Naive B cell (primary cell): ENCODE results near the gene RAE1. TPM values are rescaled to one million over a fixed set of nuclear protein-coding genes. Genes with fewer than 3 reads are reported as not detected.

ENCODE experiments used
- ATAC-seq, 2 donors: fragments of 150-1000 bp; cut with Tn5 transposase; 2 replicates each; pipeline ENCODE4 v1.10.0; 2021; ENCODE audit warnings: low read depth in 2 of 2, mild to moderate bottlenecking in 2 of 2, moderate library complexity in 2 of 2
- DNase-seq: peaks from one replicate; pipeline ENCODE4 v3.0.0; 2022
- H3K27ac Mint-ChIP-seq, 6 donors: one replicate each; pipeline ENCODE4 v1.8.0; 2020 to 2022; ENCODE audit warnings: mild to moderate bottlenecking in 6 of 6, mixed read lengths in 6 of 6, moderate library complexity in 5 of 6, inconsistent platforms in 2 of 6
- H3K27me3 Mint-ChIP-seq, 3 donors: one replicate each; pipeline ENCODE4 v1.8.0; 2021 to 2022; ENCODE audit warnings: mixed read lengths in 3 of 3, mild to moderate bottlenecking in 1 of 3
- H3K36me3 Mint-ChIP-seq, 2 donors: one replicate each; pipeline ENCODE4 v1.8.0; 2020 to 2022; ENCODE audit warnings: mixed read lengths in 2 of 2, inconsistent platforms in 1 of 2, mild to moderate bottlenecking in 1 of 2
- H3K4me1 Mint-ChIP-seq, 3 donors: one replicate each; pipeline ENCODE4 v1.8.0; 2020 to 2022; ENCODE audit warnings: mixed read lengths in 3 of 3, inconsistent platforms in 1 of 3, mild to moderate bottlenecking in 1 of 3, moderate library complexity in 1 of 3
- H3K4me3 Mint-ChIP-seq, 8 donors: one replicate each; pipeline ENCODE4 v1.8.0; 2020 to 2022; ENCODE audit warnings: mild to moderate bottlenecking in 8 of 8, mixed read lengths in 8 of 8, moderate library complexity in 8 of 8, inconsistent platforms in 2 of 8
- H3K9me3 Mint-ChIP-seq, 7 donors: one replicate each; pipeline ENCODE4 v1.8.0; 2020 to 2022; ENCODE audit warnings: mixed read lengths in 7 of 7, mild to moderate bottlenecking in 5 of 7, inconsistent platforms in 2 of 7, moderate library complexity in 1 of 7
- polyA plus RNA-seq, 6 donors: library from polyadenylated mRNA; unstranded; fragments of 300-500 nt; fragmentation: Illumina TruSeq; gene quantifications; one replicate each; pipeline ENCODE4 v1.2.3, GENCODE V29; 2021; ENCODE audit warnings: low read depth in 6 of 6

RAE1 gene
- polyA plus RNA-seq, 6 donors from 2014 or later = 31.1 to 55.1 (median 39.8) TPM

GRCh38 chr20:57317316-57317788 is 33.7 kb upstream of the RAE1 start:
- H3K27ac Mint-ChIP-seq = no peak overlapping the region
- no peak overlapping the region for H3K4me3 Mint-ChIP-seq
- peaks cover 26 to 68% (median 52%) of the 10 kb centered on the region in 3 donors for H3K27me3 Mint-ChIP-seq
- DNase-seq (no peak), ATAC-seq (no peak)
- H3K36me3 Mint-ChIP-seq = no peaks in the 10 kb centered on the region
- H3K4me1 Mint-ChIP-seq = no peaks in the 10 kb centered on the region
- peaks cover 0 to 1% (median 0%) of the 10 kb centered on the region in 7 donors for H3K9me3 Mint-ChIP-seq

GRCh38 chr20:57317789-57318371 is 33.2 kb upstream of the RAE1 start:
- Mint-ChIP-seq H3K27ac (no peak overlapping the region), H3K27me3 (peaks cover 31 to 73% (median 58%) of the 10 kb centered on the region in 3 donors), H3K4me3 (no peak overlapping the region), H3K9me3 (peaks cover 0 to 1% (median 0%) of the 10 kb centered on the region in 7 donors), H3K36me3 (no peaks in the 10 kb centered on the region), H3K4me1 (no peaks in the 10 kb centered on the region)
- DNase-seq = no peak
- ATAC-seq = no peak

- no peak for ATAC-seq
- Mint-ChIP-seq H3K27me3 (peaks cover 40 to 72% (median 62%) of the 10 kb centered on the region in 3 donors), H3K36me3 (no peaks in the 10 kb centered on the region), H3K4me1 (no peaks in the 10 kb centered on the region), H3K4me3 (no peak overlapping the region), H3K27ac (no peak overlapping the region), H3K9me3 (peaks cover 0 to 1% (median 0%) of the 10 kb centered on the region in 7 donors)
- DNase-seq = no peak
Observed at GRCh38 chr20:57319584-57319983, 31.5 kb upstream of the RAE1 start.

- Mint-ChIP-seq H3K36me3 (no peaks in the 10 kb centered on the region), H3K27me3 (peaks cover 48 to 74% (median 67%) of the 10 kb centered on the region in 3 donors), H3K4me1 (no peaks in the 10 kb centered on the region), H3K27ac (peak overlapping the region in 1 of 6 donors; percentile 41), H3K4me3 (no peak overlapping the region), H3K9me3 (peaks cover 0 to 1% (median 0%) of the 10 kb centered on the region in 7 donors)
- DNase-seq (no peak), ATAC-seq (no peak)
Observed at GRCh38 chr20:57320358-57320757, 30.7 kb upstream of the RAE1 start.

- Mint-ChIP-seq H3K9me3 (peaks cover 0 to 1% (median 0%) of the 10 kb centered on the region in 7 donors), H3K4me3 (no peak overlapping the region), H3K27me3 (peaks cover 48 to 69% (median 62%) of the 10 kb centered on the region in 3 donors), H3K27ac (no peak overlapping the region), H3K4me1 (no peaks in the 10 kb centered on the region), H3K36me3 (no peaks in the 10 kb centered on the region)
- ATAC-seq = no peak
- no peak for DNase-seq
Observed at GRCh38 chr20:57321142-57321541, 29.9 kb upstream of the RAE1 start.

GRCh38 chr20:57322476-57322875 is 28.6 kb upstream of the RAE1 start:
- no peak overlapping the region for H3K4me3 Mint-ChIP-seq
- H3K36me3 Mint-ChIP-seq = no peaks in the 10 kb centered on the region
- peaks cover 58 to 76% (median 76%) of the 10 kb centered on the region in 3 donors for H3K27me3 Mint-ChIP-seq
- ATAC-seq (no peak), DNase-seq (no peak)
- peaks cover 0 to 1% (median 0%) of the 10 kb centered on the region in 7 donors for H3K9me3 Mint-ChIP-seq
- no peaks in the 10 kb centered on the region for H3K4me1 Mint-ChIP-seq
- H3K27ac Mint-ChIP-seq = no peak overlapping the region

- no peak for ATAC-seq
- no peaks in the 10 kb centered on the region for H3K4me1 Mint-ChIP-seq
- peaks cover 61 to 78% (median 76%) of the 10 kb centered on the region in 3 donors for H3K27me3 Mint-ChIP-seq
Observed at GRCh38 chr20:57323034-57323433, 28.0 kb upstream of the RAE1 start.

GRCh38 chr20:57325632-57326356 is 25.3 kb upstream of the RAE1 start:
- H3K9me3 Mint-ChIP-seq = peaks cover 0 to 1% (median 0%) of the 10 kb centered on the region in 7 donors
- no peaks in the 10 kb centered on the region for H3K4me1 Mint-ChIP-seq
- no peak for DNase-seq
- no peak for ATAC-seq
- H3K27ac Mint-ChIP-seq = no peak overlapping the region
- no peak overlapping the region for H3K4me3 Mint-ChIP-seq
- H3K27me3 Mint-ChIP-seq = peaks cover 50 to 76% (median 57%) of the 10 kb centered on the region in 3 donors
- H3K36me3 Mint-ChIP-seq = no peaks in the 10 kb centered on the region

More at GRCh38 chr20:57323034-57323433, 28.0 kb upstream of the RAE1 start:
- H3K4me3 Mint-ChIP-seq = no peak overlapping the region
- no peaks in the 10 kb centered on the region for H3K36me3 Mint-ChIP-seq
- H3K9me3 Mint-ChIP-seq = peaks cover 0 to 1% (median 0%) of the 10 kb centered on the region in 7 donors
- no peak for DNase-seq
- no peak overlapping the region for H3K27ac Mint-ChIP-seq

- peaks cover 50 to 74% (median 57%) of the 10 kb centered on the region in 3 donors for H3K27me3 Mint-ChIP-seq
- H3K27ac Mint-ChIP-seq = peak overlapping the region in 1 of 6 donors; percentile 7
- DNase-seq = no peak
- ATAC-seq = no peak
- no peaks in the 10 kb centered on the region for H3K36me3 Mint-ChIP-seq
- H3K4me1 Mint-ChIP-seq = no peaks in the 10 kb centered on the region
- H3K9me3 Mint-ChIP-seq = peaks cover 0 to 1% (median 0%) of the 10 kb centered on the region in 7 donors
- no peak overlapping the region for H3K4me3 Mint-ChIP-seq
Observed at GRCh38 chr20:57326667-57327455, 24.2 kb upstream of the RAE1 start.

GRCh38 chr20:57327820-57328219 is 23.2 kb upstream of the RAE1 start:
- Mint-ChIP-seq H3K36me3 (no peaks in the 10 kb centered on the region), H3K27me3 (peaks cover 47 to 65% (median 53%) of the 10 kb centered on the region in 3 donors), H3K9me3 (no peaks in the 10 kb centered on the region), H3K4me1 (no peaks in the 10 kb centered on the region), H3K4me3 (no peak overlapping the region), H3K27ac (no peak overlapping the region)
- ATAC-seq (no peak), DNase-seq (no peak)

- Mint-ChIP-seq H3K36me3 (no peaks in the 10 kb centered on the region), H3K4me1 (no peaks in the 10 kb centered on the region), H3K4me3 (no peak within 1 kb of the TSS), H3K27me3 (peaks cover 39 to 59% (median 45%) of the 10 kb centered on the region in 3 donors), H3K9me3 (no peaks in the 10 kb centered on the region), H3K27ac (no peak within 1 kb of the TSS)
- DNase-seq (no peak), ATAC-seq (no peak)
Observed at GRCh38 chr20:57329608-57330221, 21.3 kb upstream of the RAE1 start, which contains the start of gene SPO11. Gene SPO11 (plus strand): TSS chr20:57329803. CDS start chr20:57329868, 65 bp downstream.

GRCh38 chr20:57330998-57331397 is 20.1 kb upstream of the RAE1 start:
- Mint-ChIP-seq H3K27me3 (peaks cover 33 to 52% (median 38%) of the 10 kb centered on the region in 3 donors), H3K4me1 (no peaks in the 10 kb centered on the region), H3K9me3 (no peaks in the 10 kb centered on the region), H3K4me3 (no peak overlapping the region), H3K27ac (no peak overlapping the region), H3K36me3 (no peaks in the 10 kb centered on the region)
- ATAC-seq (no peak), DNase-seq (no peak)
